HG03139 (cell line): Measurements from ENCODE around the gene KRT1.
"Not testable (repeated sequence)": the region's sequence is repeated elsewhere in the genome, so short reads cannot be mapped to it uniquely, and the experiment has no call there.

ENCODE experiments used
- ATAC-seq: cut with Tn5 transposase; IDR thresholded peaks from one replicate; pipeline ENCODE4 v1.9.1; 2021; ENCODE audit not compliant: unreplicated experiment

KRT1 gene

GRCh38 chr12:52683575-52684300 is 3.5 kb upstream of the KRT1 start:
- ATAC-seq: no peak

- ATAC-seq: no peak
Observed at GRCh38 chr12:52682938-52683574, 2.8 kb upstream of the KRT1 start.

GRCh38 chr12:52682381-52682660 is 2.1 kb upstream of the KRT1 start:
- ATAC-seq: no peak

GRCh38 chr12:52681526-52682380 is 1.5 kb upstream of the KRT1 start:
- no peak for ATAC-seq

GRCh38 chr12:52679875-52680274 is 332 bp downstream of the KRT1 start:
- ATAC-seq: no peak

GRCh38 chr12:52677671-52678070 is 2.5 kb downstream of the KRT1 start:
- ATAC-seq: no peak

- ATAC-seq: no peak
Observed at GRCh38 chr12:52677126-52677525, 3.1 kb downstream of the KRT1 start.

GRCh38 chr12:52676163-52676562 is 4.0 kb downstream of the KRT1 start:
- ATAC-seq: no peak

- no peak for ATAC-seq
Observed at GRCh38 chr12:52675301-52675701, 4.9 kb downstream of the KRT1 start.

- no peak for ATAC-seq
Observed at GRCh38 chr12:52674433-52674775, 5.8 kb downstream of the KRT1 start.

- ATAC-seq: no peak
Observed at GRCh38 chr12:52673713-52674432, 6.3 kb downstream of the KRT1 start.

GRCh38 chr12:52673217-52673616 is 7.0 kb downstream of the KRT1 start:
- no peak for ATAC-seq

GRCh38 chr12:52672321-52672933 is 7.8 kb downstream of the KRT1 start:
- ATAC-seq: no peak

GRCh38 chr12:52670961-52671360 is 9.2 kb downstream of the KRT1 start:
- no peak for ATAC-seq

- no peak for ATAC-seq
Observed at GRCh38 chr12:52670506-52670905, 9.7 kb downstream of the KRT1 start.

- ATAC-seq: not testable (repeated sequence)
Observed at GRCh38 chr12:52669941-52670340, 10.3 kb downstream of the KRT1 start.

GRCh38 chr12:52669426-52669825 is 10.8 kb downstream of the KRT1 start:
- no peak for ATAC-seq

GRCh38 chr12:52667931-52668330 is 12.3 kb downstream of the KRT1 start:
- no peak for ATAC-seq

GRCh38 chr12:52667509-52667908 is 12.7 kb downstream of the KRT1 start:
- no peak for ATAC-seq

GRCh38 chr12:52666471-52666870 is 13.7 kb downstream of the KRT1 start:
- no peak for ATAC-seq

- no peak for ATAC-seq
Observed at GRCh38 chr12:52663420-52663819, 16.8 kb downstream of the KRT1 start.
